ENCODE data around the gene ZSWIM1. TPM values are rescaled to one million over a fixed set of nuclear protein-coding genes. Genes with fewer than 3 reads are reported as not detected.
"Not testable (repeated sequence)": the region's sequence is repeated elsewhere in the genome, so short reads cannot be mapped to it uniquely, and the experiment has no call there.

ZSWIM1 gene
- total RNA-seq, 1 donor from 2014 or later: 12.6 TPM

GRCh38 chr20:45899046-45899835 lies 18.2 kb downstream of the ZSWIM1 start:
- peak overlapping the region; percentile 40 for H3K4me3 Mint-ChIP-seq (ENCODE audit: unreplicated experiment)
- H3K27ac Mint-ChIP-seq (ENCODE audit: unreplicated experiment): no peak overlapping the region
- H3K9me3 Mint-ChIP-seq (ENCODE audit: unreplicated experiment): no peaks in the 10 kb centered on the region
- peaks cover 13% of the 10 kb centered on the region for H3K36me3 Mint-ChIP-seq (ENCODE audit: low read depth, unreplicated experiment)
- no peak for DNase-seq (ENCODE audit: low spot score)
- no peak for TF ChIP-seq CTCF (IDR thresholded peaks at IDR 0.05; ENCODE audit: unreplicated experiment)
- H3K27me3 Mint-ChIP-seq (ENCODE audit: unreplicated experiment): peaks cover 1% of the 10 kb centered on the region
- H3K4me1 Mint-ChIP-seq (ENCODE audit: unreplicated experiment): no peaks in the 10 kb centered on the region

- not testable (repeated sequence) for H3K27ac Mint-ChIP-seq (ENCODE audit: unreplicated experiment); H3K9me3 Mint-ChIP-seq (ENCODE audit: unreplicated experiment); H3K27me3 Mint-ChIP-seq (ENCODE audit: unreplicated experiment); DNase-seq (ENCODE audit: low spot score); H3K4me1 Mint-ChIP-seq (ENCODE audit: unreplicated experiment); H3K4me3 Mint-ChIP-seq (ENCODE audit: unreplicated experiment)
- peaks cover 17% of the 10 kb centered on the region for H3K36me3 Mint-ChIP-seq (ENCODE audit: low read depth, unreplicated experiment)
These were observed 20.3 kb downstream of the ZSWIM1 start for GRCh38 chr20:45901332-45901731.

GRCh38 chr20:45902199-45902701 lies 21.2 kb downstream of the ZSWIM1 start:
- Mint-ChIP-seq H3K36me3 (ENCODE audit: low read depth, unreplicated experiment) (peaks cover 19% of the 10 kb centered on the region), H3K9me3 (ENCODE audit: unreplicated experiment) (no peaks in the 10 kb centered on the region), H3K27me3 (ENCODE audit: unreplicated experiment) (peaks cover 4% of the 10 kb centered on the region), H3K4me3 (ENCODE audit: unreplicated experiment) (no peak overlapping the region), H3K4me1 (ENCODE audit: unreplicated experiment) (no peaks in the 10 kb centered on the region), H3K27ac (ENCODE audit: unreplicated experiment) (no peak overlapping the region)
- no peak for DNase-seq (ENCODE audit: low spot score)
- TF ChIP-seq CTCF (IDR thresholded peaks at IDR 0.05; ENCODE audit: unreplicated experiment): no peak

GRCh38 chr20:45904583-45905504 lies 23.8 kb downstream of the ZSWIM1 start:
- Mint-ChIP-seq H3K36me3 (ENCODE audit: low read depth, unreplicated experiment) (peaks cover 15% of the 10 kb centered on the region), H3K27me3 (ENCODE audit: unreplicated experiment) (peaks cover 7% of the 10 kb centered on the region)

More at GRCh38 chr20:45904583-45905504, 23.8 kb downstream of the ZSWIM1 start:
- Mint-ChIP-seq H3K27ac (ENCODE audit: unreplicated experiment) (no peak overlapping the region), H3K4me3 (ENCODE audit: unreplicated experiment) (no peak overlapping the region), H3K9me3 (ENCODE audit: unreplicated experiment) (no peaks in the 10 kb centered on the region), H3K4me1 (ENCODE audit: unreplicated experiment) (no peaks in the 10 kb centered on the region)
- DNase-seq (ENCODE audit: low spot score): no peak
- TF ChIP-seq CTCF (IDR thresholded peaks at IDR 0.05; ENCODE audit: unreplicated experiment): no peak
